GM23248 (cell line): ENCODE data around the gene C18orf63. TPM values are rescaled to one million over a fixed set of nuclear protein-coding genes. Genes with fewer than 3 reads are reported as not detected.
A peak's percentile ranks its signal among the peaks of the same experiment; 100 is the strongest.

ENCODE experiments used
- DNase-seq: peaks from one replicate; pipeline ENCODE4 v3.0.0-alpha.2; 2015
- H2AFZ ChIP-seq: fragments of 200-600 bp; sonication (generic); 2 replicates; pipeline ENCODE4 v1.6.1; 2016; ENCODE audit warnings: antibody characterized with exemption
- H3F3A ChIP-seq: fragments of 200-600 bp; sonication (generic); 2 replicates; pipeline ENCODE4 v1.6.1; 2016; ENCODE audit warnings: mild to moderate bottlenecking, antibody characterized with exemption, mixed run types; ENCODE audit not compliant: insufficient read depth
- H3K27ac ChIP-seq: fragments of 200-600 bp; sonication (generic); 2 replicates; pipeline ENCODE4 v1.5.1; 2016; ENCODE audit warnings: mild to moderate bottlenecking
- H3K27me3 ChIP-seq: fragments of 200-600 bp; sonication (generic); replicated peaks from 2 replicates; pipeline ENCODE4 v1.6.1; 2016; ENCODE audit warnings: mild to moderate bottlenecking; ENCODE audit not compliant: insufficient read depth
- H3K36me3 ChIP-seq: fragments of 200-600 bp; sonication (generic); 2 replicates; pipeline ENCODE4 v1.6.1; 2016; ENCODE audit warnings: low read depth, mild to moderate bottlenecking
- H3K4me1 ChIP-seq: fragments of 200-600 bp; sonication (generic); 2 replicates; pipeline ENCODE4 v1.6.1; 2016; ENCODE audit warnings: mild to moderate bottlenecking; ENCODE audit not compliant: insufficient read depth
- H3K4me2 ChIP-seq: fragments of 200-600 bp; sonication (generic); one replicate; pipeline ENCODE4 v1.6.1; 2016; ENCODE audit warnings: mild to moderate bottlenecking; ENCODE audit not compliant: unreplicated experiment
- H3K4me3 ChIP-seq: fragments of 200-600 bp; sonication (generic); 2 replicates; pipeline ENCODE4 v1.5.1; 2016; ENCODE audit warnings: mild to moderate bottlenecking
- H3K79me2 ChIP-seq: fragments of 200-600 bp; sonication (generic); 2 replicates; pipeline ENCODE4 v1.6.1; 2016; ENCODE audit warnings: mild to moderate bottlenecking; ENCODE audit not compliant: insufficient read depth
- H3K9ac ChIP-seq: fragments of 200-600 bp; sonication (generic); 2 replicates; pipeline ENCODE4 v1.6.1; 2016; ENCODE audit warnings: mild to moderate bottlenecking
- H3K9me2 ChIP-seq: fragments of 200-600 bp; sonication (generic); 2 replicates; pipeline ENCODE4 v1.6.1; 2016; ENCODE audit warnings: mixed run types, mild to moderate bottlenecking, moderate library complexity; ENCODE audit not compliant: insufficient read depth
- H3K9me3 ChIP-seq: fragments of 200-600 bp; sonication (generic); one replicate; pipeline ENCODE4 v1.6.1; 2017; ENCODE audit warnings: low read depth
- H4K20me1 ChIP-seq: fragments of 200-600 bp; sonication (generic); 2 replicates; pipeline ENCODE4 v1.6.0; 2016; ENCODE audit not compliant: insufficient read depth
- EZH2 ChIP-seq: fragments of 200-600 bp; sonication (generic); IDR thresholded peaks from 2 replicates; pipeline ENCODE4 v1.6.1; 2018; ENCODE audit warnings: antibody characterized with exemption, mild to moderate bottlenecking; ENCODE audit not compliant: insufficient read depth, poor library complexity, severe bottlenecking
- EZH2phosphoT487 ChIP-seq: fragments of 200-600 bp; sonication (generic); IDR thresholded peaks from 2 replicates; pipeline ENCODE4 v1.6.1; 2018; ENCODE audit warnings: antibody characterized with exemption, moderate library complexity, mild to moderate bottlenecking, low read depth; ENCODE audit not compliant: insufficient read depth
- WGBS, 2 experiments: methylation state at CpG; one replicate each; pipeline ENCODE4 v1.1.6; 2015 to 2017; ENCODE audit warnings: low lambda C conversion rate in 2 of 2, low coverage in 1 of 2; ENCODE audit errors: missing lambda C conversion rate in 2 of 2; 5-methylcytosine and 5-hydroxymethylcytosine counted together
- in situ Hi-C: fragments of 300-500 bp; cut with MboI; formaldehyde crosslinking; loops from 2 replicates; pipeline ENCODE4 v1.15.0; 2020
- polyA plus RNA-seq: library from polyadenylated mRNA; unstranded; fragments of >200 nt; fragmentation: Nextera tagmentation; extraction: Ambion mirVana; gene quantifications from 2 replicates; pipeline ENCODE4 v1.2.1, GENCODE V29; 2016
- total RNA-seq: library from RNA; depleted of rRNA; stranded (reverse); fragments of >200 nt; shearing (Covaris generic); gene quantifications from 2 replicates; pipeline ENCODE4 v1.2.3, GENCODE V29; 2014; rRNA removed

The C18orf63 gene
- total RNA-seq (not detected in 2 replicates), polyA plus RNA-seq (not detected in 2 replicates)

DNA sequence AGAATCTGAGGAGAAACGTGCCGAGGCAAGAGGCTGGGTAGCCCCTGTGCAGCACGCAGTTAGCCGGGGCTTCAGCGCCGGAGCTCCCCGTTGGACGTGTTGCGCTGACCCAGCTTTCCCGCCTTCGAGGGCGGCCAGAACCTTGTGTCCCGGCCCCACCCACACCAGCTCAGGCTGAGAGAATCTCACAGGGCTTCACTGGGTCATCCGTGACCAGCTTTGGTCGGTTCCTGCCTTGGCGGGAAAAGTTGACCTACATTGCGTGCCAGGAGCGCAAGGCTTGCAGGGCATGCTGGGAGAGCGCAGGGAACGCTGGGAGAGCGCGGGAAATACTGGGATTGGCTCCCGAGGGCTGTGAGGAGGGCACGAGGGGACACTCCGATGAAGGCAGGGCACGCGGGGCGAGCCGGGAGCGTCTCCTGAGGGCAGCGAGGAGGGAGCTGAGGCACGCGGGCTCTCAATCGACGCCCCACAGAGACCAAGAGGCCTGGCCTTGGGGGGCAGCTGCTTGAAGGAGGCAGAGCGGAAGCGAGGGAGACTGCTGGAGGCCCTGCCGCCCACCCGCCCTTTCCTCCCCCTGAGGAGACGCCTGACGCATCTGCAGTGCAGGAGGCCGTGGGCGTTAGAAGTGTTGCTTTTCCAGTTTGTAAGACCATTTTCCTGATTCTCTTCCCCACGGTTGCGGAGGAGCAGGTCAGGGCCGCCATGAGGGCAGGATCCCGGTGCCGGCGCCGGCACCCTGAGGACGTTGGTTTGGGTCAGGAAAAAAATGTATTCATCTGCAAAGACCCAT, at the start of gene C18orf63:
Gene C18orf63 (plus strand): TSS at position 376 of the 793 bp plus-strand sequence. CDS start 2,027 bp downstream, outside the sequence.
- in situ Hi-C loops, result no loop called here

DNA sequence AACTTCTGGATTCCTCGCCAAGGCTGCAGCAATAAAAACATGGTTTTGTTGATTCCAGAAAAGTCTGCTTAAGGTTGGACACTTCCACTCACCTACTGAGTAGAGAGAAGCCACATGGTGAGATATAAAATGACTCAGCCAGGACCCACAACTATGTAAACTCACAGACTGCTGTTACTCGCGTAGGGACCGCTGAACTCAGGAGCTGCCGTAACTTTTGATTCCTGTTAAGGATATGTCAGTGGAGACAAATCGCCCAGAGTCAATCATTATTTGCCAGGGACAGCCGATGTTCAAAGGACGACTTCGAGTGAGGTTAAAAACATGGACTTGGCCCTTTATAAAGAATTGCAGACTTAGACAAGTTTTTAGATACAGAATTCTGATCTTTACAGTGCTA, 49.5 kb upstream of the C18orf63 start:
- WGBS, 2 experiments, result 69 to 72% methylated on average over 9 of the region's 9 CpGs
- Histone ChIP-seq H4K20me1 (no peaks in the 10 kb centered on the region), H3K9me2 (no peaks in the 10 kb centered on the region), H3K27ac (no peak overlapping the region), H3K4me2 (no peak overlapping the region), H3F3A (no peaks in the 10 kb centered on the region), H3K4me3 (no peak overlapping the region), H3K36me3 (no peaks in the 10 kb centered on the region; the same call in 1 of the 2 replicates), H3K9me3 (no peaks in the 10 kb centered on the region), H3K9ac (no peak overlapping the region), H3K4me1 (no peaks in the 10 kb centered on the region), H2AFZ (no peak overlapping the region), H3K79me2 (no peaks in the 10 kb centered on the region), H3K27me3 (no peaks in the 10 kb centered on the region)
- no peak for DNase-seq
- TF ChIP-seq EZH2 (no peak), EZH2phosphoT487 (no peak)
- in situ Hi-C loops, result no loop called here

More for the DNA sequence above, at the start of gene C18orf63:
- H3K9ac ChIP-seq, result no peak within 1 kb of the TSS
- H3K9me3 ChIP-seq, result no peaks in the 10 kb centered on the region
- H3K27me3 ChIP-seq, result no peaks in the 10 kb centered on the region
- H3K9me2 ChIP-seq, result no peaks in the 10 kb centered on the region
- H4K20me1 ChIP-seq, result no peaks in the 10 kb centered on the region
- H3K4me2 ChIP-seq, result peak within 1 kb of the TSS; percentile 45
- no peaks in the 10 kb centered on the region for H3K79me2 ChIP-seq
- H3K4me3 ChIP-seq, result no peak within 1 kb of the TSS
- peaks cover 18% of the 10 kb centered on the region for H3K4me1 ChIP-seq
- peaks cover 12% of the 10 kb centered on the region for H3F3A ChIP-seq
- no peak within 1 kb of the TSS for H3K27ac ChIP-seq
- TF ChIP-seq EZH2phosphoT487, result no peak
- H2AFZ ChIP-seq, result no peak within 1 kb of the TSS
- DNase-seq, result no peak
- H3K36me3 ChIP-seq, result no peaks in the 10 kb centered on the region
- 92 to 94% methylated on average over 50 to 51 of the region's 51 CpGs for WGBS, 2 experiments

DNA sequence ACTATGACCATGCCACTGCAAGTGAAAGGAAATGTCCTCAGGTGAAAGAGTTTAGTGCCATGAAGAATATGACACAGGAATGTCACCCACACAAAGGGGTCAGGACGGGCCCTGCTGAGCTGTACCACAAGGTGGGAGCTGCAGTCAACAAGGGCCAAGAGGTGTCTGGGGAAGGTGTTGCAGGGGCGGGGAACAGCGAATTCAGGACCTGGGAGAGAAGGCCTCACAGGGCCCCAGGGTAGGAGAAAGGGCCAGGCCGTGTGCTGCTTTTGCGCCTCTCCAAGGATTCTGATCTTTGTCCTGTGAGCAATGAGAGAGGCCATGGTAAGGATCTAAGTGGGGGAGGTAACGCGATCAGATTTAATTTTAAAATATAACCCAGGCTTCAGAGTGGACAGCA, 47.5 kb upstream of the C18orf63 start:
- no peaks in the 10 kb centered on the region for H3K36me3 ChIP-seq
- no peak overlapping the region for H3K4me3 ChIP-seq
- H3K27ac ChIP-seq, result no peak overlapping the region
- no peaks in the 10 kb centered on the region for H4K20me1 ChIP-seq
- peaks cover 8% of the 10 kb centered on the region; the same call in 1 of the 2 replicates for H3F3A ChIP-seq
- no peak overlapping the region for H3K4me2 ChIP-seq
- H3K9ac ChIP-seq, result no peak overlapping the region
- H2AFZ ChIP-seq, result no peak overlapping the region
- H3K4me1 ChIP-seq, result peaks cover 5% of the 10 kb centered on the region; the same call in 1 of the 2 replicates
- WGBS, 2 experiments, result 93 to 94% methylated on average over 7 of the region's 7 CpGs
- TF ChIP-seq EZH2phosphoT487, result no peak
- TF ChIP-seq EZH2, result no peak
- no peaks in the 10 kb centered on the region for H3K9me2 ChIP-seq
- H3K79me2 ChIP-seq, result no peaks in the 10 kb centered on the region
- in situ Hi-C loops, result no loop called here
- DNase-seq, result no peak
- H3K9me3 ChIP-seq, result no peaks in the 10 kb centered on the region
- H3K27me3 ChIP-seq, result no peaks in the 10 kb centered on the region

DNA sequence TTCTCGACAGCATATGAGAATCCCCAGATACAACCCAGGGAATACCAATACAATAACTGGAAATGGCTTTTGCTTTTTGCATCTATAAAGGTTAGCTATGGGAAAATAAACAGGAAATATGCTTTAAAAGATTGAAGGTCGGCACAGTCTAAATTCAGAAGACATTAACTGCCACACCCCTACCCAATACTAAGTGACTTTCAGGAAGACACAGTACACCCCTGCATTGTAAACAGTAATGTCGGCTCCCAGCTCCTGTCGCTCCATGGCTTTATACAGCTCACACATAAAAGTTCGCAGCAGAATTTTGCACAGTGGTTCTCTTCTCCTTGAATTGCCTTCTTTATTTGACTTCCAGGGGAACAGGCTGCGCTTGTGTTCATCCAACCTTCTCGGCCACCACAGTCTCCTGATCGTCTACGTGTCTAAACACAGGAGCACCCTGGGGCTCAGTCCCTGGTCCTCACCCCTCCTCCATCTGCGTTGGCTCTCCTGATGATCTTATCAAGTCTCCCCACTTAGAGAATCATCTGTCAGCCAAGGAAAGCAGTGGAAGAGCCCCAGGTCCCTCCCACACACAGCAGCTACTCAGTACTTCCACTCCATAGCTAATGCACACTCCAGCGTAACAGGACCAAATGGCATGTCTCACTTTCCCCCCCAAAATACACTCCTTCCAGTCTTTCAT, 46.6 kb upstream of the C18orf63 start:
- no peaks in the 10 kb centered on the region for H3K9me2 ChIP-seq
- H3K4me1 ChIP-seq, result peaks cover 5% of the 10 kb centered on the region; the same call in 1 of the 2 replicates
- no peaks in the 10 kb centered on the region for H4K20me1 ChIP-seq
- H2AFZ ChIP-seq, result no peak overlapping the region
- peaks cover 8% of the 10 kb centered on the region; the same call in 1 of the 2 replicates for H3F3A ChIP-seq
- no peak overlapping the region for H3K9ac ChIP-seq
- H3K27ac ChIP-seq, result no peak overlapping the region
- no peaks in the 10 kb centered on the region for H3K79me2 ChIP-seq
- no peak for DNase-seq
- WGBS, 2 experiments, result 84% methylated on average over 11 of the region's 11 CpGs
- in situ Hi-C loops, result no loop called here
- H3K4me3 ChIP-seq, result no peak overlapping the region
- no peak for TF ChIP-seq EZH2
- TF ChIP-seq EZH2phosphoT487, result no peak
- H3K27me3 ChIP-seq, result no peaks in the 10 kb centered on the region
- H3K36me3 ChIP-seq, result no peaks in the 10 kb centered on the region
- no peak overlapping the region for H3K4me2 ChIP-seq
- no peaks in the 10 kb centered on the region for H3K9me3 ChIP-seq
